IMR-90 (cell line): Measurements from ENCODE around the gene APC2. TPM values are rescaled to one million over a fixed set of nuclear protein-coding genes. Genes with fewer than 3 reads are reported as not detected.
A peak's percentile ranks its signal among the peaks of the same experiment; 100 is the strongest.

Source experiments
- ATAC-seq: fragments of 200-7000 bp; cut with Tn5 transposase; 2 replicates; pipeline ENCODE4 v1.9.1; 2020; ENCODE audit warnings: low read depth, mild to moderate bottlenecking, moderate library complexity
- BruUV-seq: library from RNA; stranded (reverse); fragments of 400-500 nt; replicated peaks from 2 replicates; lab custom pipeline; 2021; lab: Mats Ljungman, UMichigan
- CTCF ChIA-PET: fragments of 300-600 bp; formaldehyde crosslinking; extraction: SDS; loops from one replicate; lab custom pipeline; 2021; ENCODE audit warnings: antibody characterized with exemption; lab: Yijun Ruan, JAX
- POLR2A ChIA-PET: fragments of 300-600 bp; sonication (Branson Sonifier 250); formaldehyde crosslinking; loops from one replicate; lab custom pipeline; 2022; ENCODE audit warnings: antibody characterized with exemption; ENCODE audit not compliant: unreplicated experiment; lab: Charles Lee
- DNase-seq: peaks from one replicate; pipeline ENCODE4 v3.0.0; 2013
- H2AFZ ChIP-seq: replicated peaks from 2 replicates; pipeline ENCODE3; 2013; ENCODE audit warnings: low read length, mild to moderate bottlenecking; ENCODE audit not compliant: poor library complexity
- H2AK5ac ChIP-seq: 2 replicates; pipeline ENCODE4 v1.6.1; 2013; ENCODE audit warnings: low read depth, low read length, inconsistent platforms
- H2AK9ac ChIP-seq: replicated peaks from 2 replicates; pipeline ENCODE3; 2013; ENCODE audit warnings: mild to moderate bottlenecking, low read depth, low read length, moderate library complexity; ENCODE audit not compliant: poor library complexity
- H2BK120ac ChIP-seq: 2 replicates; pipeline ENCODE4 v1.6.1; 2013; ENCODE audit warnings: low read depth, low read length, inconsistent platforms
- H2BK15ac ChIP-seq: 3 replicates; pipeline ENCODE4 v1.6.1; 2013; ENCODE audit warnings: low read depth, low read length, inconsistent platforms
- H2BK20ac ChIP-seq: 2 replicates; pipeline ENCODE4 v1.6.1; 2013; ENCODE audit warnings: low read depth, mild to moderate bottlenecking, inconsistent platforms, low read length, moderate library complexity
- H2BK5ac ChIP-seq: 2 replicates; pipeline ENCODE4 v1.6.1; 2013; ENCODE audit warnings: mild to moderate bottlenecking, low read depth, low read length, inconsistent platforms; ENCODE audit not compliant: poor library complexity, severe bottlenecking
- H3K14ac ChIP-seq: replicated peaks from 2 replicates; pipeline ENCODE4 v1.6.1; 2013; ENCODE audit warnings: low read depth, low read length, inconsistent platforms
- H3K18ac ChIP-seq: 2 replicates; pipeline ENCODE4 v1.6.1; 2013; ENCODE audit warnings: low read depth, low read length, control low read depth
- H3K23ac ChIP-seq: 2 replicates; pipeline ENCODE4 v1.6.1; 2013; ENCODE audit warnings: low read depth, low read length, inconsistent platforms
- H3K27ac ChIP-seq: 2 replicates; pipeline ENCODE4 v1.5.1; 2013; ENCODE audit warnings: mild to moderate bottlenecking, control low read depth, low read length; ENCODE audit not compliant: insufficient read depth
- H3K27me3 ChIP-seq: 2 replicates; pipeline ENCODE4 v1.6.1; 2013; ENCODE audit warnings: low read length; ENCODE audit not compliant: control insufficient read depth, insufficient read depth
- H3K36me3 ChIP-seq: 2 replicates; pipeline ENCODE4 v1.6.1; 2013; ENCODE audit warnings: low read length, mixed read lengths; ENCODE audit not compliant: control insufficient read depth, insufficient read depth
- H3K4ac ChIP-seq: 2 replicates; pipeline ENCODE4 v1.6.1; 2013; ENCODE audit warnings: low read depth, low read length, inconsistent platforms
- H3K4me1 ChIP-seq: 2 replicates; pipeline ENCODE4 v1.6.1; 2013; ENCODE audit warnings: low read length, mixed read lengths; ENCODE audit not compliant: control insufficient read depth, insufficient read depth
- H3K4me2 ChIP-seq: 2 replicates; pipeline ENCODE4 v1.6.1; 2013; ENCODE audit warnings: low read depth, mild to moderate bottlenecking, control low read depth, low read length, moderate library complexity
- H3K4me3 ChIP-seq: 2 replicates; pipeline ENCODE4 v1.5.1; 2013; ENCODE audit warnings: low read depth, mild to moderate bottlenecking, control low read depth, low read length, moderate library complexity; ENCODE audit not compliant: insufficient read depth
- H3K56ac ChIP-seq: 2 replicates; pipeline ENCODE4 v1.6.1; 2013; ENCODE audit warnings: low read length, inconsistent platforms; ENCODE audit not compliant: insufficient read depth; ENCODE audit errors: extremely low read depth
- H3K79me1 ChIP-seq, 2 experiments: 2 replicates each; pipeline ENCODE4 v1.6.1; 2013; ENCODE audit warnings: low read length in 2 of 2, inconsistent platforms in 1 of 2, low read depth in 1 of 2
- H3K9ac ChIP-seq: 2 replicates; pipeline ENCODE4 v1.6.1; 2013; ENCODE audit warnings: low read depth, low read length, control low read depth
- H3K9me1 ChIP-seq: 2 replicates; pipeline ENCODE4 v1.6.1; 2013; ENCODE audit warnings: low read length, inconsistent platforms; ENCODE audit not compliant: insufficient read depth
- H3K9me3 ChIP-seq: 2 replicates; pipeline ENCODE4 v1.6.1; 2013; ENCODE audit warnings: low read length; ENCODE audit not compliant: control insufficient read depth, insufficient read depth
- H4K20me1 ChIP-seq: 2 replicates; pipeline ENCODE4 v1.6.1; 2013; ENCODE audit warnings: low read length, inconsistent platforms; ENCODE audit not compliant: insufficient read depth
- H4K5ac ChIP-seq: 2 replicates; pipeline ENCODE4 v1.6.1; 2013; ENCODE audit warnings: mild to moderate bottlenecking, low read depth, low read length, control low read depth
- H4K8ac ChIP-seq, 2 experiments: 2 replicates each; pipeline ENCODE4 v1.6.1; 2013; ENCODE audit warnings: low read depth in 2 of 2, low read length in 2 of 2, control low read depth in 1 of 2, inconsistent platforms in 1 of 2
- H4K91ac ChIP-seq: 2 replicates; pipeline ENCODE4 v1.6.1; 2013; ENCODE audit warnings: low read depth, low read length, inconsistent platforms; ENCODE audit not compliant: insufficient read depth
- BHLHE40 ChIP-seq: fragments of 150-350 bp; IDR thresholded peaks from 2 replicates; pipeline ENCODE4 v1.6.1; 2016; ENCODE audit warnings: mild to moderate bottlenecking, low read depth, low read length
- NFE2L2 ChIP-seq: fragments of 150-350 bp; IDR thresholded peaks from 2 replicates; pipeline ENCODE4 v1.6.1; 2016; ENCODE audit warnings: low read depth, mild to moderate bottlenecking, low read length
- USF2 ChIP-seq: fragments of 150-350 bp; IDR thresholded peaks from 2 replicates; pipeline ENCODE4 v1.6.1; 2017; ENCODE audit warnings: mild to moderate bottlenecking, antibody characterized with exemption, low read length, low read depth
- WGBS, 2 experiments: methylation state at CpG; one replicate each; pipeline versions ENCODE4 v1.1.5 to v1.1.7; 2013; ENCODE audit warnings: missing lambda C conversion rate in 2 of 2; ENCODE audit not compliant: insufficient read length in 1 of 2; ENCODE audit errors: extremely low coverage in 2 of 2; 5-methylcytosine and 5-hydroxymethylcytosine counted together
- dilution Hi-C: fragments of 300-500 bp; cut with HindIII; formaldehyde crosslinking; loops from one replicate; pipeline ENCODE4 v1.14.3; 2018; ENCODE audit warnings: low sequenced_read_pairs; ENCODE audit not compliant: unreplicated experiment
- in situ Hi-C: fragments of 300-500 bp; cut with MboI; formaldehyde crosslinking; loops from 3 replicates; pipeline ENCODE4 v1.14.3; 2019; ENCODE audit warnings: low sequenced_read_pairs, inconsistent platforms, mixed read lengths
- intact Hi-C: fragments of 100-400 bp; cut with micrococcal nuclease; formaldehyde crosslinking; loops from 2 replicates; pipeline ENCODE4 v1.10.0; 2022
- polyA plus RNA-seq, 3 experiments: library from polyadenylated mRNA; depleted of rRNA; stranded (reverse); fragments of >200 nt; gene quantifications; 2 replicates each; pipeline ENCODE4 v1.2.3, GENCODE V29; 2012; ENCODE audit warnings: low replicate concordance in 1 of 3
- total RNA-seq: library from RNA; depleted of rRNA; stranded (reverse); fragments of >200 nt; gene quantifications from 2 replicates; pipeline ENCODE4 v1.2.3, GENCODE V29; 2012

The APC2 gene
- total and polyA plus RNA-seq, 2 of the 4 experiments (the other 2 are of a cell fraction) = 0.36 to 0.41 TPM

GRCh38 chr19:1467490-1468273 is 17.8 kb downstream of the APC2 start (continued):
- TF ChIP-seq NFE2L2 = no peak

GRCh38 chr19:1468274-1468820 is 18.4 kb downstream of the APC2 start:
- H2BK15ac ChIP-seq = no peak overlapping the region
- no peak overlapping the region for H3K56ac ChIP-seq
- H2BK5ac ChIP-seq = no peak overlapping the region
- H3K9me1 ChIP-seq = no peaks in the 10 kb centered on the region
- no peak overlapping the region for H3K14ac ChIP-seq
- no peak overlapping the region for H4K91ac ChIP-seq
- H3K18ac ChIP-seq = no peak overlapping the region
- H3K27ac ChIP-seq = no peak overlapping the region
- peaks cover 76% of the 10 kb centered on the region for H4K20me1 ChIP-seq
- no peak overlapping the region for H2BK120ac ChIP-seq
- POLR2A ChIA-PET = no interaction called here
- peak overlapping the region; percentile 5 for H2AFZ ChIP-seq
- no peak overlapping the region for H3K9ac ChIP-seq
- no peak overlapping the region for H2AK9ac ChIP-seq
- WGBS, 2 experiments = 8% methylated on average over 27 of the region's 49 CpGs; no CpG with 5 or more reads in 1 of the 2 experiments
- no peak overlapping the region for H2BK20ac ChIP-seq
- no peak overlapping the region for H3K23ac ChIP-seq
- peaks cover 0 to 13% of the 10 kb centered on the region in 2 experiments; a peak in 1 of 4 replicates for H3K79me1 ChIP-seq
- no peak overlapping the region; the same call in 1 of the 2 replicates for H3K4me2 ChIP-seq
- H2AK5ac ChIP-seq = no peak overlapping the region
- no peak for TF ChIP-seq BHLHE40
- TF ChIP-seq USF2 = 0 out of 2 replicates have a peak, but pooled peaks have one; percentile 2
- no peaks in the 10 kb centered on the region for H3K36me3 ChIP-seq
- H3K9me3 ChIP-seq = no peaks in the 10 kb centered on the region; the same call in 1 of the 2 replicates
- peaks cover 21% of the 10 kb centered on the region for H3K4me1 ChIP-seq
- dilution Hi-C loops (no loop called here), intact Hi-C loops (no loop called here), in situ Hi-C loops (no loop called here)
- no peak overlapping the region for H3K4me3 ChIP-seq
- no peak for ATAC-seq
- H3K4ac ChIP-seq = no peak overlapping the region
- no peak overlapping the region for H4K8ac ChIP-seq
- CTCF ChIA-PET = no interaction called here
- DNase-seq = no peak
- peaks cover 69% of the 10 kb centered on the region for H3K27me3 ChIP-seq
- H4K5ac ChIP-seq = no peak overlapping the region
- no TSS peak for BruUV-seq
